GM13977 (cell line): ENCODE data around the gene POLA1.

ENCODE experiments used
- DNase-seq: peaks from one replicate; pipeline ENCODE4 v3.0.0; 2012; ENCODE audit warnings: low spot score
- in situ Hi-C: fragments of 300-500 bp; cut with MboI; formaldehyde crosslinking; loops from one replicate; pipeline ENCODE4 v1.12.0; 2022; ENCODE audit warnings: low sequenced_read_pairs, low pct_unique_long_range_greater_than_20kb, mixed read lengths, inconsistent platforms; ENCODE audit not compliant: unreplicated experiment
- TF ChIP-seq, protein P1 (sequence below): IDR thresholded peaks from 2 replicates; pipeline ENCODE4 v1.5.1; 2012; ENCODE audit warnings: mild to moderate bottlenecking, control low read depth; ENCODE audit not compliant: insufficient read depth; ENCODE audit errors: extremely low read depth, missing control alignments

Gene POLA1

GRCh38 chrX:24692305-24692704 lies 1.4 kb upstream of the POLA1 start:
- no peak for DNase-seq
- in situ Hi-C loops, result no loop called here
- TF ChIP-seq, protein P1, sequence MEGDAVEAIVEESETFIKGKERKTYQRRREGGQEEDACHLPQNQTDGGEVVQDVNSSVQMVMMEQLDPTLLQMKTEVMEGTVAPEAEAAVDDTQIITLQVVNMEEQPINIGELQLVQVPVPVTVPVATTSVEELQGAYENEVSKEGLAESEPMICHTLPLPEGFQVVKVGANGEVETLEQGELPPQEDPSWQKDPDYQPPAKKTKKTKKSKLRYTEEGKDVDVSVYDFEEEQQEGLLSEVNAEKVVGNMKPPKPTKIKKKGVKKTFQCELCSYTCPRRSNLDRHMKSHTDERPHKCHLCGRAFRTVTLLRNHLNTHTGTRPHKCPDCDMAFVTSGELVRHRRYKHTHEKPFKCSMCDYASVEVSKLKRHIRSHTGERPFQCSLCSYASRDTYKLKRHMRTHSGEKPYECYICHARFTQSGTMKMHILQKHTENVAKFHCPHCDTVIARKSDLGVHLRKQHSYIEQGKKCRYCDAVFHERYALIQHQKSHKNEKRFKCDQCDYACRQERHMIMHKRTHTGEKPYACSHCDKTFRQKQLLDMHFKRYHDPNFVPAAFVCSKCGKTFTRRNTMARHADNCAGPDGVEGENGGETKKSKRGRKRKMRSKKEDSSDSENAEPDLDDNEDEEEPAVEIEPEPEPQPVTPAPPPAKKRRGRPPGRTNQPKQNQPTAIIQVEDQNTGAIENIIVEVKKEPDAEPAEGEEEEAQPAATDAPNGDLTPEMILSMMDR, result no peak

DNA sequence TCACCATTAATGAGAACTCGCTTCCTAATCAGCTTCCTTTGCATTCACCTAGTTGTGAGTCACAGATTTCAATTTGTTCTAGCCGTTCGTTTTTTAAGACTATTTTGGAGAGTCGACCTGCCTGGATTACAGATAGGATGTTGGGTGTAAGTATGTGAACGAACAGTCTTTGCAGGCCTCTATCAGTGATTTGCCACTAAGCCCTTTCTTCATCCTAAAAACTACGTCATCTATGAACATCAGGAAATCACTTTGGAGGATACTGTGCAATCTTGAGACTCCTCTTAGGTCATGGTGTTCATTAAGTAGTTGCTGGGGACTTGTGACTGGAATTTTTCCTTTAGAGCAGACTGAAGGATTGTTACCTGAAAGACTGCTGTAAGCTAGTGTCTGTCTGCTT lies 1.1 kb downstream of the POLA1 start:
- no peak for DNase-seq
- TF ChIP-seq, protein P1, result no peak
- in situ Hi-C loops, result no loop called here

DNA sequence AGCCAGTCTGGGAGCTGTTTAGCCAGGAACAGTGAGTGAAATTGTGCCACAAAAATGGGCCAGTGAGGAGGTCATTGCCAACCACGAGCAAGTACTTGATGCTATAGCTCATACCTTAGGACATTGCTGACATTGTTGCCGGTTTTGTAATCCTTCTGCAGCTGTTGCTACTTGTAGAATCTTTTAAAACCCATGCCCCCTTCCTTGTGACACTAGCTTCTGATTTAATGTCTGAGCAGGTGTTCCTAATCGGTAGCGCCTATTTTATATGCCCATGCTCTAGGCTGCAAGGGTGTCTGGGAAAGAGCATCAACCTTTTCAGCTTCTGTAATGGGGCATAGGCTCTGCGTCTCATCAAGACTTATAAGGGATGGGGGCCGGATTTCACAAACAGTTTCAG lies 2.6 kb downstream of the POLA1 start:
- in situ Hi-C loops, result no loop called here
- TF ChIP-seq, protein P1, result no peak
- no peak for DNase-seq

DNA sequence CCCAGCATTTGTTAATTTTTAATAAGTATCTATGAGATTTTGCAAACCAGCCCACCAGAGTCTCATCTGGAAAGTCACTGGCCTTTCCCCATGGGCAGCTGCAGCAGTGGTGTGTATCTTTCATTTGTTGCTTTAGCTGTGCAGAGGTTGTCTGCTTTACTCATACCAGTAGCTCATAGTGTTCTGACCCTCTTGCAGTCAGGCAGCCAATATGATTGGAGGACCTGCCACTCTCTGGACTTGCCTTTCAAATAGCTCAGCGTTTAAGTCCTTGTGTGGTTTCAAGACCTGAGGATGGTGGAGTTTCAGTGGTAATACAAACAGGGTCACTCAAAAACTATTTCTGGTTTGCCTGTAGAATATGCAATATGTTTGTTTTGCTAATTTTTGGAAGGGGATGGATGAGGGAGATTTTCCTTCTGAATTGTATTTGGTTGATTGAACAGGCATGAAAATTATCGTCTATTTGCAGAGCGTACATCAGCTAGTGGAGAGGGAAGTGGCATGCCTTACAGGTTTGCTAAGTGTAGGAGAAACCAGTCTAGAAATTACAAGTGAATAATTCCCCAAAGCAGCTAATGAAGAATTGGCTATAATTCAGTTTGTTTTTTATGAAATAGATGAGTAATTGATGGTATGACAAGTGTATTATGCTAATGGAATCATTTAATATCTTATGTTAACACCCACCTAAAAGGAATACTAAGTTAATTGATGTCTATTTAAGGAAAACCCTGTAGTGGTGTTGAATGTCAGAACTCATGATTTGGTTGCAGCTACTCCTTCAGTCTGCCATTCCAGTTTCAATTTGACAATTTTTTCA lies 8.9 kb downstream of the POLA1 start:
- in situ Hi-C loops, result no loop called here

GRCh38 chrX:24703185-24703494 lies 9.4 kb downstream of the POLA1 start:
- TF ChIP-seq, protein P1, result no peak
- in situ Hi-C loops, result no loop called here
- DNase-seq, result no peak

More for the DNA sequence above, 8.9 kb downstream of the POLA1 start:
- TF ChIP-seq, protein P1, result no peak
- DNase-seq, result peak; percentile 53

DNA sequence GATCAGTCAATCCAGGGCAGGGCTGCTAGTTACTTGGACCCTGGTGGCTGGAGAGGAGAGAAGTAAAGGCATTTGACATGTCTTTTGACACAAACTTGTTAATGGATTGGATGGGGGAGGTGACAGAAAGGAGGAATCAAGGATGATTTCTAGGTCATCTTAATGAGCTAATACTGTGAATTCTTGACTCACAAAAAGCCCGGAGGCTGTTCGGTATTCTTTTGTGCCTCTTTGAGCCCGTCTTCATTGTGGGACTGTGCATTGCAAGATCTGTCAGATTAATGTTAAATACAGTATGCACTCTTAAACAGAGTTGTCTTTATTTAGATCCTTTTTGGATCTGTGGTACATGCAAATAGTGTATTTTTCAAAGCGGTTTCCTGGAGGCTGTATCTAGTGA lies 25.1 kb downstream of the POLA1 start:
- TF ChIP-seq, protein P1, result no peak
- in situ Hi-C loops, result no loop called here
- DNase-seq, result no peak

- no peak for DNase-seq
- TF ChIP-seq, protein P1, result no peak
- in situ Hi-C loops, result no loop called here
These were observed 26.3 kb downstream of the POLA1 start for GRCh38 chrX:24720036-24720435.
